Ascending aorta (tissue), 2 donors: ENCODE data around the gene MLH3. TPM values are rescaled to one million over a fixed set of nuclear protein-coding genes. Genes with fewer than 3 reads are reported as not detected.

Experiments used
- DNase-seq, 2 donors: peaks; one replicate each; pipeline ENCODE4 v3.0.0-alpha.2; 2019; ENCODE audit warnings: low spot score in 2 of 2
- H3K27ac ChIP-seq, 2 donors: fragments of 200-600 bp; sonication (generic); one replicate each; pipeline ENCODE4 v1.5.1; 2016 to 2017; ENCODE audit warnings: mild to moderate bottlenecking in 1 of 2
- H3K27me3 ChIP-seq: fragments of 200-600 bp; sonication (generic); one replicate; pipeline ENCODE4 v1.5.1; 2017
- H3K36me3 ChIP-seq, 2 donors: fragments of 200-600 bp; sonication (generic); one replicate each; pipeline ENCODE4 v1.5.1; 2016
- H3K4me1 ChIP-seq, 2 donors: fragments of 200-600 bp; sonication (generic); one replicate each; pipeline ENCODE4 v1.5.1; 2016 to 2017; ENCODE audit warnings: mild to moderate bottlenecking in 1 of 2
- H3K4me3 ChIP-seq, 2 donors: fragments of 200-600 bp; sonication (generic); one replicate each; pipeline ENCODE4 v1.5.1; 2016 to 2017; ENCODE audit warnings: mild to moderate bottlenecking in 1 of 2
- H3K9me3 ChIP-seq, 2 donors: fragments of 200-600 bp; sonication (generic); one replicate each; pipeline ENCODE4 v1.5.1; 2016
- CTCF ChIP-seq, 3 experiments: fragments of 200-600 bp in 2 of 3; fragments of 450-650 bp in 1 of 3; sonication (generic) in 2 of 3; IDR thresholded peaks; one replicate each; pipeline ENCODE4 v1.5.1; 2016 to 2019; ENCODE audit warnings: antibody characterized with exemption in 3 of 3, mild to moderate bottlenecking in 1 of 3, moderate library complexity in 1 of 3
- intact Hi-C: fragments of 100-400 bp; cut with DNase I; formaldehyde crosslinking; loops from one replicate; pipeline ENCODE4 v1.15.1; 2023
- total RNA-seq: library from RNA; depleted of rRNA; stranded (reverse); fragments of >200 nt; gene quantifications from one replicate; pipeline ENCODE4 v1.1.0, GENCODE V29; 2016

Gene MLH3
- total RNA-seq, 1 donor from 2014 or later: 23.9 TPM

- peaks cover 3 to 15% of the 10 kb centered on the region in 2 donors for H3K4me1 ChIP-seq
Observed at GRCh38 chr14:75067212-75067611, 15.9 kb upstream of the MLH3 start.

GRCh38 chr14:75066691-75067090 is 15.4 kb upstream of the MLH3 start:
- no peak for TF ChIP-seq CTCF (IDR thresholded peaks at IDR 0.05)
- Histone ChIP-seq H3K4me3 (no peak overlapping the region), H3K9me3 (no peaks in the 10 kb centered on the region), H3K27ac (no peak overlapping the region), H3K36me3 (no peaks in the 10 kb centered on the region), H3K27me3 (no peaks in the 10 kb centered on the region), H3K4me1 (peaks cover 3 to 15% of the 10 kb centered on the region in 2 donors)
- intact Hi-C loops: loop anchor here (5.0 kb wide), 1 partner anchor 231 kb away; no protein-coding TSS in a partner anchor
- DNase-seq: no peak

More at GRCh38 chr14:75067212-75067611, 15.9 kb upstream of the MLH3 start:
- Histone ChIP-seq H3K4me3 (no peak overlapping the region), H3K9me3 (no peaks in the 10 kb centered on the region), H3K27me3 (no peaks in the 10 kb centered on the region), H3K36me3 (no peaks in the 10 kb centered on the region), H3K27ac (no peak overlapping the region)
- intact Hi-C loops: loop anchor here (5.0 kb wide), 1 partner anchor 230 kb away; no protein-coding TSS in a partner anchor
- no peak for TF ChIP-seq CTCF (IDR thresholded peaks at IDR 0.05)
- DNase-seq: no peak

GRCh38 chr14:75064205-75064567 is 12.9 kb upstream of the MLH3 start:
- no peak for TF ChIP-seq CTCF (IDR thresholded peaks at IDR 0.05)
- no peaks in the 10 kb centered on the region for H3K36me3 ChIP-seq
- H3K4me3 ChIP-seq: peak overlapping the region; percentile 85 to 89
- no peaks in the 10 kb centered on the region for H3K9me3 ChIP-seq
- H3K4me1 ChIP-seq: peaks cover 3 to 9% of the 10 kb centered on the region in 2 donors
- H3K27me3 ChIP-seq: no peaks in the 10 kb centered on the region
- DNase-seq: no peak
- peak overlapping the region in 1 of 2 donors; percentile 74 for H3K27ac ChIP-seq
- intact Hi-C loops: no loop called here

- H3K27ac ChIP-seq: peak within 1 kb of the TSS; percentile 72 to 74
- no peaks in the 10 kb centered on the region for H3K27me3 ChIP-seq
- no peaks in the 10 kb centered on the region for H3K36me3 ChIP-seq
- H3K4me1 ChIP-seq: peaks cover 3 to 9% of the 10 kb centered on the region in 2 donors
- H3K9me3 ChIP-seq: no peaks in the 10 kb centered on the region
- H3K4me3 ChIP-seq: peak within 1 kb of the TSS; percentile 85 to 89
- DNase-seq: peak; percentile 70 to 96
- no peak for TF ChIP-seq CTCF (IDR thresholded peaks at IDR 0.05)
- intact Hi-C loops: no loop called here
Observed at GRCh38 chr14:75063491-75064204, 12.4 kb upstream of the MLH3 start, which contains the start of gene ACYP1. TSS of gene ACYP1 (minus strand) at chr14:75064024. CDS start at chr14:75063553, 471 bp downstream.

DNA sequence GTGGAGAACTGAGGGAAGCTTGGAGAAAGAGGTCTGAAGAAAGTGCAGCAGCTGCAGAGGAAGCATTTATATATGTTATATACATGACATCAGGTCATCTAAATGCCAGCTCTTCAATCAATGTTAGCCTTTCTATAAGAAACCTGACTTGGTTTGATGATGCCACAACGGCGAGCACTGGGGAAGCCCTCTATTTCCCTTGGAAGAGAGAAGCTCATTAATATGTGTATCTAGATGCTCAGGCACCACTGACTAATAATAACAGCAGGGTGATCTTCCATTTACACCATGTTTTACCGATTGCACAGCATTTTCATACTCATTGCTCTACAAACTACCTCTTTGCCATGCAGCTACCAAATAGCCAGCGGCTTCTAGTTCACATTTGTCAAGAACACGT is 11.7 kb upstream of the MLH3 start:
- Histone ChIP-seq H3K36me3 (no peaks in the 10 kb centered on the region), H3K4me3 (peak overlapping the region; percentile 85 to 89), H3K27ac (no peak overlapping the region), H3K4me1 (peaks cover 3 to 9% of the 10 kb centered on the region in 2 donors), H3K27me3 (no peaks in the 10 kb centered on the region), H3K9me3 (no peaks in the 10 kb centered on the region)
- intact Hi-C loops: no loop called here
- DNase-seq: no peak
- no peak for TF ChIP-seq CTCF (IDR thresholded peaks at IDR 0.05)
